Neural progenitor cell (in vitro differentiated cells): ENCODE data around the gene ILKAP.

Experiments used
- CTCF ChIP-seq: fragments of 200-600 bp; sonication (generic); IDR thresholded peaks from 2 replicates; pipeline ENCODE4 v1.5.1; 2017; ENCODE audit warnings: antibody characterized with exemption, mild to moderate bottlenecking
- EZH2phosphoT487 ChIP-seq: fragments of 200-600 bp; sonication (generic); IDR thresholded peaks from 2 replicates; pipeline ENCODE4 v1.6.1; 2017; ENCODE audit warnings: antibody characterized with exemption

GRCh38 chr2:238228700-238229099, 25.2 kb upstream of the ILKAP start:
- TF ChIP-seq CTCF (no peak), EZH2phosphoT487 (no peak)
